ENCODE measurements around the gene LMNA. TPM values are rescaled to one million over a fixed set of nuclear protein-coding genes. Genes with fewer than 3 reads are reported as not detected.
"Not testable (repeated sequence)": the region's sequence is repeated elsewhere in the genome, so short reads cannot be mapped to it uniquely, and the experiment has no call there.

LMNA gene
- total RNA-seq, 2 experiments from 2014 or later = 93.6 to 101 TPM

- no peak for DNase-seq
- Mint-ChIP-seq H3K27me3 (no peaks in the 10 kb centered on the region), H3K4me1 (peaks cover 5% of the 10 kb centered on the region), H3K36me3 (ENCODE audit: low read depth) (peaks cover 8% of the 10 kb centered on the region), H3K4me3 (no peak overlapping the region), H3K27ac (no peak overlapping the region), H3K9me3 (no peaks in the 10 kb centered on the region)
- ChIA-PET POLR2A (interaction anchor here (1.0 to 1.9 kb wide), 2 partner anchors 40 to 110 kb away, joined by 4 to 5 read pairs; partner anchors contain the start of genes PMF1 and SMG5), CTCF (interaction anchor here (1.2 kb wide), 1 partner anchor 25 kb away, joined by 3 read pairs; no protein-coding TSS in a partner anchor)
Observed at GRCh38 chr1:156172696-156173470, 58.4 kb downstream of the LMNA start.

- H3K4me1 Mint-ChIP-seq = peaks cover 10% of the 10 kb centered on the region
- peaks cover 4% of the 10 kb centered on the region for H3K36me3 Mint-ChIP-seq (ENCODE audit: low read depth)
- H3K4me3 Mint-ChIP-seq = no peak overlapping the region
- H3K9me3 Mint-ChIP-seq = no peaks in the 10 kb centered on the region
- H3K27ac Mint-ChIP-seq = no peak overlapping the region
- ChIA-PET POLR2A (no interaction called here), CTCF (no interaction called here)
- no peaks in the 10 kb centered on the region for H3K27me3 Mint-ChIP-seq
- DNase-seq = no peak
Observed at GRCh38 chr1:156176610-156177210, 62.2 kb downstream of the LMNA start.

DNA sequence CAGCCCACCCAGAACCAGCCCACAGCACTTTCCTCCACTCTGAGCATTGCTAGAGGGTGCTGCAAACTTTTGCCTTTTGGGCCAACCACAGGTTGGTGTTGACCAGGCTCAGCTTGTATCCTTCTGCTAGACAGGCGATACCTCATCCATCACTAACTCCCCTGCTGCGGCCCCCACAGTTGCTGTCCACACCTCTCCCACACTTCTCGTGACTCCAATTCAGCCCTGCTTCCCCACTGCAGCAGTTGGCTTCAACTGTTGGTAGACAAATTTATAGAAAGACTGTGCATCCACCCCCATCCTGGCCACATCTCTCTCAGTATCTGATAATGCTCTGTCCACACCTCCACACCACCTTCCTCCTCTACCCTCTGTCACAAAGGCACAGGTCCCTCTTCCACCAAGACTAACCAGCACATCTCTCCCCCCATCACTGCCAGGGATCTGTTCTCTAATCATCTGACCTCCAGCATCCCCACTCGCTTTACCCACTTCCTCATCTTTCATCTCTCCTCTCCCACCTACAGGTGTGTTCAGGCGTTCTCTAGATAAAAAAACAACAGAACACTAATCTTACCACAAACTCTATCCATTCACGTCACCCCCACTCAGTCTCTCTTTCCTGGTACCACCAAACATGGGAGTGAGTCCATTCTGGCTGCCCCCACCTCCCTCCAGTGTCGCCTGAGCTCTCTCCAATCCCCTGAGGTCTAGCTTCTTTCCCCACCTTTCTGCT lies 63.6 kb downstream of the LMNA start:
- no peak overlapping the region for H3K27ac Mint-ChIP-seq
- no peak for DNase-seq

DNA sequence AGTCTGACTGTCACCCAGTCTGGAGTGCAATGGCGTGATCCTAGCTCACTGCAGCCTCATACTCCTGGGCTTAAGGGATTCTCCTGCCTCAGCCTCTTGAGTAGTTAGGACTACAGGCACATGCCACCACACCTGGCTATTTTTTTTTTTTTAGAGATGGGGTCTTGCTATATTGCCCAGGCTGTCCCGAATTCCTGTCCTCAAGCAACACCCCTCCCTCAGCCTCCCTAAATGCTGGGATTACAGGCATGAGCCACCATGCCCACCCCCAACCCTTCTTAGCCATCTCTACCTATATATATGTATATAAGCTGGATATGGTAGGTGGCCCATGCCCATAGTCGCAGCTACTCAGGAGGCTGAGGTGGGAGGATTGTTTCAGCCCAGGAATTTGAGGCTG lies 66.0 kb downstream of the LMNA start:
- CTCF ChIA-PET = no interaction called here
- no peaks in the 10 kb centered on the region for H3K9me3 Mint-ChIP-seq
- H3K4me3 Mint-ChIP-seq = no peak overlapping the region
- peaks cover 2% of the 10 kb centered on the region for H3K36me3 Mint-ChIP-seq (ENCODE audit: low read depth)
- no peak overlapping the region for H3K27ac Mint-ChIP-seq
- POLR2A ChIA-PET = no interaction called here
- H3K4me1 Mint-ChIP-seq = peaks cover 6% of the 10 kb centered on the region
- DNase-seq = no peak
- H3K27me3 Mint-ChIP-seq = no peaks in the 10 kb centered on the region

More for the DNA sequence above, 63.6 kb downstream of the LMNA start:
- peaks cover 4% of the 10 kb centered on the region for H3K36me3 Mint-ChIP-seq (ENCODE audit: low read depth)
- H3K27me3 Mint-ChIP-seq = no peaks in the 10 kb centered on the region
- no peaks in the 10 kb centered on the region for H3K9me3 Mint-ChIP-seq
- H3K4me3 Mint-ChIP-seq = no peak overlapping the region
- H3K4me1 Mint-ChIP-seq = peaks cover 9% of the 10 kb centered on the region
- ChIA-PET CTCF (interaction anchor here (0.6 kb wide), 1 partner anchor 817 kb away, joined by 6 read pairs; no protein-coding TSS in a partner anchor), POLR2A (no interaction called here)

- H3K4me1 Mint-ChIP-seq; H3K27me3 Mint-ChIP-seq; H3K9me3 Mint-ChIP-seq; H3K4me3 Mint-ChIP-seq; DNase-seq; CTCF ChIA-PET; H3K36me3 Mint-ChIP-seq (ENCODE audit: low read depth); POLR2A ChIA-PET; H3K27ac Mint-ChIP-seq: not testable (repeated sequence)
Observed at GRCh38 chr1:156181391-156181924, 66.9 kb downstream of the LMNA start.

DNA sequence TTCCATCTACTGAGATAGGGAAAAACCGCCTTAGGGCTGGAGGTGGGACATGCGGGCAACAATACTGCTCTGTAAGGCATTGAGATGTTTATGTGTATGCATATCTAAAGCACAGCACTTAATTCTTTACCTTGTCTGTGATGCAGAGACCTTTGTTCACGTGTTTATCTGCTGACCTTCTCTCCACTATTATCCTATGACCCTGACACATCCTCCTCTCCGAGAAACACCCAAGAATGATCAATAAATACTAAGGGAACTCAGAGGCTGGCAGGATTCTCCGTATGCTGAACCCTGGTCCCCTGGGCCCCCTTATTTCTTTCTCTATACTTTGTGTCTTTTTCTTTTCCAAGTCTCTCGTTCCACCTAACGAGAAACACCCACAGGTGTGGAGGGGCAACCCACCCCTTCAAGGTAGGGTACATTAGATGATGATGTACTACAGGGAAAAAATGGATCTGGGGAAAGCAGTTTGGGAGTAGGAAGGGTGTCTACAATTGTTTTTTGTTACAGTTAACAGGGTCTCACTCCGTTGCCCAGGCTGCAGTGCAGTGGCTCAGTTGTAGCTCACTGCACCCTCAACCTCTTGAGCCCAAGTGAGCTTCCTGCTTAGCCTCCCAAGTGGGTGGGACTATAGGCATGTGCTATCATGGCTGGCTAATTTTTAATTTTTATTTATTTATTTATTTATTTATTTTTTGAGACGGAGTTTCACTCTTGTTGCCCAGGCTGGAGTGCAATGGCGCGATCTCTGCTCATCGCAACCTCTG lies 67.7 kb downstream of the LMNA start:
- H3K36me3 Mint-ChIP-seq (ENCODE audit: low read depth); CTCF ChIA-PET: not testable (repeated sequence)

GRCh38 chr1:156186347-156187177 lies 72.1 kb downstream of the LMNA start:
- H3K27ac Mint-ChIP-seq = not testable (repeated sequence)

More for the DNA sequence above, 67.7 kb downstream of the LMNA start:
- H3K4me1 Mint-ChIP-seq, H3K27ac Mint-ChIP-seq, H3K4me3 Mint-ChIP-seq, DNase-seq, H3K27me3 Mint-ChIP-seq, H3K9me3 Mint-ChIP-seq, POLR2A ChIA-PET: not testable (repeated sequence)

More at GRCh38 chr1:156186347-156187177, 72.1 kb downstream of the LMNA start:
- H3K27me3 Mint-ChIP-seq; H3K36me3 Mint-ChIP-seq (ENCODE audit: low read depth); H3K4me1 Mint-ChIP-seq; H3K4me3 Mint-ChIP-seq; POLR2A ChIA-PET; DNase-seq; H3K9me3 Mint-ChIP-seq: not testable (repeated sequence)
- CTCF ChIA-PET = interaction anchor here (1.2 kb wide), 1 partner anchor 89 kb away, joined by 3 read pairs; no protein-coding TSS in a partner anchor

Other genes with a start within 250 kb of the LMNA start
- gene RIT1, start 203.4 kb upstream of the LMNA start, total RNA-seq = 10 to 100 TPM; 25.0 to 30.9 TPM
- 10 to 100 TPM; 63.8 to 71.4 TPM for gene KHDC4, start 180.3 kb upstream of the LMNA start, total RNA-seq
- gene RXFP4, start 173.1 kb upstream of the LMNA start, total RNA-seq = not detected
- gene ARHGEF2, start 136.2 kb upstream of the LMNA start, total RNA-seq = 100 to 1,000 TPM; 159 to 164 TPM
- gene SSR2, start 93.8 kb upstream of the LMNA start, total RNA-seq = 100 to 1,000 TPM; 262 to 268 TPM
- 10 to 100 TPM; 27.0 to 31.2 TPM for gene UBQLN4, start 60.9 kb upstream of the LMNA start, total RNA-seq
- gene LAMTOR2, start 59.9 kb upstream of the LMNA start, total RNA-seq = 10 to 100 TPM; 63.1 to 66.2 TPM
- gene RAB25, start 53.6 kb upstream of the LMNA start, total RNA-seq = under 1 TPM in 1 of 2 experiments, not detected in 1; 0.53 TPM
- under 1 TPM in 1 of 2 experiments, not detected in 1; 0.05 TPM for gene MEX3A, start 32.2 kb upstream of the LMNA start, total RNA-seq
- gene SEMA4A, start 38.9 kb downstream of the LMNA start, total RNA-seq = 10 to 100 TPM; 20.8 to 21.5 TPM
- gene SLC25A44, start 79.4 kb downstream of the LMNA start, total RNA-seq = 10 to 100 TPM; 27.7 to 36.3 TPM
- 10 to 100 TPM; 65.5 to 67.7 TPM for gene PMF1, start 98.3 kb downstream of the LMNA start, total RNA-seq
- 1 to 10 TPM; 1.5 to 2.7 TPM for gene BGLAP, start 127.5 kb downstream of the LMNA start, total RNA-seq
- 1 to 10 TPM; 5.6 to 6.3 TPM for gene PAQR6, start 133.3 kb downstream of the LMNA start, total RNA-seq
- 10 to 100 TPM; 58.5 to 60.4 TPM for gene SMG5, start 168.1 kb downstream of the LMNA start, total RNA-seq
- gene TMEM79, start 169.6 kb downstream of the LMNA start, total RNA-seq = 1 to 10 TPM; 8.9 to 9.1 TPM
- gene GLMP, start 181.0 kb downstream of the LMNA start, total RNA-seq = 10 to 100 TPM; 36.8 to 39.4 TPM
- not detected for gene VHLL, start 184.6 kb downstream of the LMNA start, total RNA-seq
- gene CCT3, start 223.6 kb downstream of the LMNA start, total RNA-seq = 100 to 1,000 TPM; 181 to 184 TPM
- under 1 TPM in 1 of 2 experiments, not detected in 1; 0.65 TPM for gene TSACC, start 223.8 kb downstream of the LMNA start, total RNA-seq

Measured in activated CD4-positive, alpha-beta memory T cell treated with anti-CD3 and anti-CD28 coated beads, Interleukin-2, amount 10 ng/mL, durations not matched to agents 7 days and 5 days (primary cell).